Right lung (tissue), 5 donors: Measurements from ENCODE around the gene CPLANE2. TPM values are rescaled to one million over a fixed set of nuclear protein-coding genes. Genes with fewer than 3 reads are reported as not detected.
"Not testable (repeated sequence)": the region's sequence is repeated elsewhere in the genome, so short reads cannot be mapped to it uniquely, and the experiment has no call there.

Experiments
- DNase-seq, 2 donors: peaks; one replicate each; pipeline ENCODE4 v3.0.0-alpha.2; 2013
- polyA plus RNA-seq, 5 donors: library from polyadenylated mRNA; unstranded; fragments of 120-200 nt; gene quantifications; one replicate each; pipeline versions ENCODE4 v1.2.1 to v1.2.3, GENCODE V29; 2013; ENCODE audit warnings: inconsistent platforms in 1 of 5, low replicate concordance in 1 of 5; ENCODE audit not compliant: insufficient read length in 5 of 5, insufficient read depth in 1 of 5

CPLANE2 gene
- polyA plus RNA-seq, 5 donors, result 2.3 to 6.6 (median 4.1) TPM

- DNase-seq, result no peak
Measured at GRCh38 chr1:16250524-16251251, 13.7 kb upstream of the CPLANE2 start.

- peak; percentile 80 to 89 for DNase-seq
Measured at GRCh38 chr1:16249596-16250241, 12.7 kb upstream of the CPLANE2 start.

- DNase-seq, result peak; percentile 79 to 86
Measured at GRCh38 chr1:16248603-16249516, 11.9 kb upstream of the CPLANE2 start.

GRCh38 chr1:16248007-16248436, 11.0 kb upstream of the CPLANE2 start:
- no peak for DNase-seq

- no peak for DNase-seq
Measured at GRCh38 chr1:16247441-16247840, 10.5 kb upstream of the CPLANE2 start.

GRCh38 chr1:16246961-16247360, 10.0 kb upstream of the CPLANE2 start:
- DNase-seq, result no peak

GRCh38 chr1:16246239-16246638, 9.3 kb upstream of the CPLANE2 start:
- DNase-seq, result not testable (repeated sequence)

- no peak for DNase-seq
Measured at GRCh38 chr1:16245476-16246196, 8.7 kb upstream of the CPLANE2 start.

GRCh38 chr1:16244650-16245285, 7.8 kb upstream of the CPLANE2 start:
- no peak for DNase-seq

GRCh38 chr1:16243936-16244649, 7.1 kb upstream of the CPLANE2 start:
- peak; percentile 65 to 79 for DNase-seq

GRCh38 chr1:16243215-16243610, 6.2 kb upstream of the CPLANE2 start:
- no peak for DNase-seq

GRCh38 chr1:16242556-16243214, 5.7 kb upstream of the CPLANE2 start:
- DNase-seq, result no peak

GRCh38 chr1:16241221-16241708, 4.3 kb upstream of the CPLANE2 start:
- DNase-seq, result no peak

- DNase-seq, result no peak
Measured at GRCh38 chr1:16239972-16240491, 3.0 kb upstream of the CPLANE2 start.

- DNase-seq, result no peak
Measured at GRCh38 chr1:16237343-16237830, 404 bp upstream of the CPLANE2 start.

GRCh38 chr1:16235944-16236510, 956 bp downstream of the CPLANE2 start:
- DNase-seq, result no peak

- no peak for DNase-seq
Measured at GRCh38 chr1:16235347-16235746, 1.6 kb downstream of the CPLANE2 start.

- DNase-seq, result no peak
Measured at GRCh38 chr1:16233431-16233830, 3.6 kb downstream of the CPLANE2 start.

GRCh38 chr1:16232316-16232710, 4.7 kb downstream of the CPLANE2 start:
- no peak for DNase-seq
